HG02884 (cell line): ENCODE results near the gene PRAMEF2.
"Not testable (repeated sequence)": the region's sequence is repeated elsewhere in the genome, so short reads cannot be mapped to it uniquely, and the experiment has no call there.

Experiments used
- ATAC-seq: cut with Tn5 transposase; IDR thresholded peaks from one replicate; pipeline ENCODE4 v1.9.1; 2021; ENCODE audit warnings: mild to moderate bottlenecking, moderate library complexity; ENCODE audit not compliant: unreplicated experiment

Gene PRAMEF2

GRCh38 chr1:12856786-12857185, at the start of gene PRAMEF2:
Gene PRAMEF2, plus strand, starts transcription at chr1:12857086. Its CDS starts 1,924 bp downstream, at chr1:12859010.
- ATAC-seq = not testable (repeated sequence)

GRCh38 chr1:12809933-12810332, 47.0 kb upstream of the PRAMEF2 start:
- no peak for ATAC-seq

- ATAC-seq = no peak
Measured at GRCh38 chr1:12810691-12811408, 46.0 kb upstream of the PRAMEF2 start.

GRCh38 chr1:12811409-12811784, 45.5 kb upstream of the PRAMEF2 start:
- ATAC-seq = no peak

GRCh38 chr1:12819061-12819460, 37.8 kb upstream of the PRAMEF2 start:
- not testable (repeated sequence) for ATAC-seq

- not testable (repeated sequence) for ATAC-seq
Measured at GRCh38 chr1:12831310-12831709, 25.6 kb upstream of the PRAMEF2 start, which contains the start of gene PRAMEF11. Gene PRAMEF11, minus strand, starts transcription at chr1:12831410. Its CDS starts 2,621 bp downstream, at chr1:12828789.

- ATAC-seq = not testable (repeated sequence)
Measured at GRCh38 chr1:12833251-12833650, 23.6 kb upstream of the PRAMEF2 start.

GRCh38 chr1:12848620-12849019, 8.3 kb upstream of the PRAMEF2 start, which contains the start of gene HNRNPCL1:
Gene HNRNPCL1, minus strand, starts transcription at chr1:12848720. Its CDS starts 431 bp downstream, at chr1:12848289.
- not testable (repeated sequence) for ATAC-seq

GRCh38 chr1:12851779-12852178, 5.1 kb upstream of the PRAMEF2 start:
- ATAC-seq = no peak

GRCh38 chr1:12863131-12863880, 6.4 kb downstream of the PRAMEF2 start:
- ATAC-seq = not testable (repeated sequence)

GRCh38 chr1:12878453-12878852, 21.6 kb downstream of the PRAMEF2 start:
- ATAC-seq = not testable (repeated sequence)

- not testable (repeated sequence) for ATAC-seq
Measured at GRCh38 chr1:12886101-12886500, 29.2 kb downstream of the PRAMEF2 start, which contains the start of gene PRAMEF4. Gene PRAMEF4, minus strand, starts transcription at chr1:12886201. Its CDS starts 2,807 bp downstream, at chr1:12883394.

GRCh38 chr1:12898170-12898569, 41.3 kb downstream of the PRAMEF2 start, which contains the start of gene PRAMEF10:
Gene PRAMEF10, minus strand, starts transcription at chr1:12898270. Its CDS starts 2,423 bp downstream, at chr1:12895847.
- ATAC-seq = not testable (repeated sequence)

- ATAC-seq = not testable (repeated sequence)
Measured at GRCh38 chr1:12899186-12899585, 42.3 kb downstream of the PRAMEF2 start.

- ATAC-seq = not testable (repeated sequence)
Measured at GRCh38 chr1:12903793-12904572, 47.1 kb downstream of the PRAMEF2 start.
